OCI-LY1 (cell line): ENCODE data around the gene CLIP2.
"Not testable (repeated sequence)": the region's sequence is repeated elsewhere in the genome, so short reads cannot be mapped to it uniquely, and the experiment has no call there.

Experiments
- H2AFZ ChIP-seq: fragments of 200-600 bp; sonication (generic), shearing (Covaris generic); 2 replicates; pipeline ENCODE4 v1.6.0; 2014; ENCODE audit warnings: antibody characterized with exemption, mild to moderate bottlenecking, low read length
- H3F3A ChIP-seq: fragments of 200-600 bp; sonication (generic), shearing (Covaris generic); 2 replicates; pipeline ENCODE4 v1.6.0; 2014; ENCODE audit warnings: mild to moderate bottlenecking, antibody characterized with exemption, low read length, moderate library complexity; ENCODE audit not compliant: insufficient read depth
- H3K27ac ChIP-seq: fragments of 200-600 bp; sonication (generic); 2 replicates; pipeline ENCODE4 v1.5.1; 2014; ENCODE audit warnings: low read length, mixed run types, mild to moderate bottlenecking, low read depth; ENCODE audit not compliant: poor library complexity, severe bottlenecking
- H3K27me3 ChIP-seq: fragments of 200-600 bp; sonication (generic); 2 replicates; pipeline ENCODE4 v1.6.0; 2014; ENCODE audit warnings: antibody characterized with exemption, mild to moderate bottlenecking, low read length, moderate library complexity; ENCODE audit not compliant: insufficient read depth
- H3K36me3 ChIP-seq: fragments of 200-600 bp; sonication (generic); 2 replicates; pipeline ENCODE4 v1.6.1; 2014; ENCODE audit warnings: mild to moderate bottlenecking, antibody characterized with exemption, low read length, moderate library complexity, mixed read lengths; ENCODE audit not compliant: insufficient read depth
- H3K4me1 ChIP-seq: fragments of 200-600 bp; sonication (generic); 2 replicates; pipeline ENCODE4 v1.5.1; 2014; ENCODE audit warnings: mild to moderate bottlenecking, low read length, moderate library complexity; ENCODE audit not compliant: insufficient read depth, severe bottlenecking
- H3K4me2 ChIP-seq: fragments of 200-600 bp; sonication (generic), shearing (Covaris generic); 2 replicates; pipeline ENCODE4 v1.6.1; 2014; ENCODE audit warnings: low read length
- H3K4me3 ChIP-seq: fragments of 200-600 bp; sonication (generic); 2 replicates; pipeline ENCODE4 v1.5.1; 2014; ENCODE audit warnings: low read length, low read depth, mild to moderate bottlenecking, mixed read lengths; ENCODE audit not compliant: poor library complexity, severe bottlenecking
- H3K79me2 ChIP-seq: fragments of 200-600 bp; shearing (Covaris generic); 2 replicates; pipeline ENCODE4 v1.6.1; 2016; ENCODE audit warnings: mixed run types, low read length, mixed read lengths; ENCODE audit not compliant: insufficient read depth
- H3K9ac ChIP-seq: fragments of 200-600 bp; sonication (generic), shearing (Covaris generic); 2 replicates; pipeline ENCODE4 v1.6.1; 2014; ENCODE audit warnings: mild to moderate bottlenecking, low read length, mixed read lengths
- H3K9me2 ChIP-seq: fragments of 200-600 bp; sonication (generic), shearing (Covaris generic); 2 replicates; pipeline ENCODE4 v1.6.1; 2014; ENCODE audit warnings: low read depth, mild to moderate bottlenecking, low read length, mixed read lengths
- H3K9me3 ChIP-seq: fragments of 200-600 bp; shearing (Covaris generic); 2 replicates; pipeline ENCODE4 v1.6.1; 2014; ENCODE audit warnings: low read length, mixed read lengths
- H4K20me1 ChIP-seq: fragments of 200-600 bp; sonication (generic), shearing (Covaris generic); 2 replicates; pipeline ENCODE4 v1.6.0; 2016; ENCODE audit warnings: mild to moderate bottlenecking, low read length; ENCODE audit not compliant: insufficient read depth
- CTCF ChIP-seq: fragments of 200-600 bp; sonication (generic), shearing (Covaris generic); IDR thresholded peaks from 2 replicates; pipeline ENCODE4 v1.5.1; 2017; ENCODE audit warnings: mild to moderate bottlenecking, antibody characterized with exemption, low read length, moderate library complexity, mixed read lengths
- EZH2 ChIP-seq: fragments of 200-600 bp; sonication (generic), shearing (Covaris generic); IDR thresholded peaks from 2 replicates; pipeline ENCODE4 v1.8.0; 2017; ENCODE audit warnings: borderline replicate concordance, mixed run types, mild to moderate bottlenecking, antibody characterized with exemption, low read length, moderate library complexity, mixed read lengths

CLIP2 gene

GRCh38 chr7:74317146-74317782, 28.1 kb downstream of the CLIP2 start:
- no peaks in the 10 kb centered on the region for H3K79me2 ChIP-seq
- H3K4me1 ChIP-seq, result no peaks in the 10 kb centered on the region
- no peaks in the 10 kb centered on the region for H4K20me1 ChIP-seq
- H3K9me3 ChIP-seq, result no peaks in the 10 kb centered on the region
- H3K9ac ChIP-seq, result no peak overlapping the region
- H3K9me2 ChIP-seq, result no peaks in the 10 kb centered on the region
- no peak overlapping the region for H2AFZ ChIP-seq
- no peak overlapping the region for H3K27ac ChIP-seq
- H3K36me3 ChIP-seq, result no peaks in the 10 kb centered on the region
- H3F3A ChIP-seq, result no peaks in the 10 kb centered on the region
- no peak overlapping the region for H3K4me3 ChIP-seq
- H3K27me3 ChIP-seq, result no peaks in the 10 kb centered on the region; the same call in 1 of the 2 replicates
- TF ChIP-seq EZH2 (no peak), CTCF (no peak)
- no peak overlapping the region for H3K4me2 ChIP-seq

GRCh38 chr7:74318043-74318442, 28.8 kb downstream of the CLIP2 start:
- Histone ChIP-seq H3K27me3 (no peaks in the 10 kb centered on the region), H3K27ac (no peak overlapping the region), H3K4me1 (no peaks in the 10 kb centered on the region), H3F3A (no peaks in the 10 kb centered on the region), H3K36me3 (no peaks in the 10 kb centered on the region), H3K79me2 (no peaks in the 10 kb centered on the region), H3K9me3 (no peaks in the 10 kb centered on the region), H2AFZ (no peak overlapping the region), H3K9ac (no peak overlapping the region), H3K9me2 (no peaks in the 10 kb centered on the region), H3K4me2 (no peak overlapping the region), H3K4me3 (no peak overlapping the region), H4K20me1 (no peaks in the 10 kb centered on the region)
- no peak for TF ChIP-seq CTCF
- no peak for TF ChIP-seq EZH2

- no peak overlapping the region for H3K4me3 ChIP-seq
- H4K20me1 ChIP-seq, result no peaks in the 10 kb centered on the region
- H3K27me3 ChIP-seq, result peaks cover 6% of the 10 kb centered on the region; the same call in 1 of the 2 replicates
- TF ChIP-seq EZH2 (no peak), CTCF (no peak)
- H3K9me3 ChIP-seq, result no peaks in the 10 kb centered on the region
- H3K4me1 ChIP-seq, result no peaks in the 10 kb centered on the region
- no peaks in the 10 kb centered on the region for H3F3A ChIP-seq
- H3K9ac ChIP-seq, result no peak overlapping the region
- no peaks in the 10 kb centered on the region for H3K36me3 ChIP-seq
- H2AFZ ChIP-seq, result no peak overlapping the region
- H3K9me2 ChIP-seq, result no peaks in the 10 kb centered on the region
- no peak overlapping the region for H3K4me2 ChIP-seq
- H3K27ac ChIP-seq, result no peak overlapping the region
- no peaks in the 10 kb centered on the region for H3K79me2 ChIP-seq
Observed at GRCh38 chr7:74320645-74321221, 31.5 kb downstream of the CLIP2 start.

GRCh38 chr7:74322892-74323291, 33.7 kb downstream of the CLIP2 start:
- H3K4me2 ChIP-seq, H3K9ac ChIP-seq, H3K27ac ChIP-seq, H3K27me3 ChIP-seq, H3F3A ChIP-seq, H3K9me2 ChIP-seq, H3K4me1 ChIP-seq, H2AFZ ChIP-seq, H3K4me3 ChIP-seq, H4K20me1 ChIP-seq, H3K79me2 ChIP-seq, H3K9me3 ChIP-seq, H3K36me3 ChIP-seq: not testable (repeated sequence)
